HG03060 (cell line): Measurements from ENCODE around the gene BMP8A.

ENCODE experiments used
- ATAC-seq: cut with Tn5 transposase; IDR thresholded peaks from one replicate; pipeline ENCODE4 v1.9.1; 2021; ENCODE audit warnings: low read depth, moderate number of reproducible peaks; ENCODE audit not compliant: unreplicated experiment

BMP8A gene

GRCh38 chr1:39567302-39567701 lies 75.9 kb downstream of the BMP8A start:
- ATAC-seq, result no peak

GRCh38 chr1:39568208-39568607 lies 76.8 kb downstream of the BMP8A start:
- no peak for ATAC-seq

GRCh38 chr1:39569034-39569433 lies 77.6 kb downstream of the BMP8A start:
- no peak for ATAC-seq

GRCh38 chr1:39570477-39571177 lies 79.2 kb downstream of the BMP8A start:
- ATAC-seq, result no peak

- ATAC-seq, result no peak
These were observed 79.7 kb downstream of the BMP8A start for GRCh38 chr1:39571178-39571483.

GRCh38 chr1:39572379-39573096 lies 81.1 kb downstream of the BMP8A start:
- no peak for ATAC-seq

GRCh38 chr1:39573097-39573465 lies 81.6 kb downstream of the BMP8A start:
- no peak for ATAC-seq

- no peak for ATAC-seq
These were observed 82.5 kb downstream of the BMP8A start for GRCh38 chr1:39573736-39574624.

GRCh38 chr1:39574646-39575045 lies 83.2 kb downstream of the BMP8A start:
- ATAC-seq, result no peak
